ENCODE data around the gene KRT35.

KRT35 gene

GRCh38 chr17:41518789-41519449, 38.0 kb upstream of the KRT35 start, which contains the start of gene KRT15:
Gene KRT15 (minus strand): TSS chr17:41518890. CDS start chr17:41518827, 63 bp downstream.
- no peaks in the 10 kb centered on the region for H3F3A ChIP-seq (ENCODE audit: control insufficient read depth, insufficient read depth)
- no peaks in the 10 kb centered on the region for H3K79me2 ChIP-seq (ENCODE audit: control insufficient read depth, low read length)
- TF ChIP-seq EZH2phosphoT487 (IDR thresholded peaks at IDR 0.05; ENCODE audit: borderline replicate concordance, low read length) (no peak), CTCF (IDR thresholded peaks at IDR 0.05; ENCODE audit: low read depth, low read length, poor library complexity, severe bottlenecking) (no peak)
- H3K27me3 ChIP-seq (ENCODE audit: control insufficient read depth, low read length), result no peaks in the 10 kb centered on the region
- no peaks in the 10 kb centered on the region for H3K9me3 ChIP-seq (ENCODE audit: control insufficient read depth, insufficient read depth, low read length)
- H3K4me1 ChIP-seq (ENCODE audit: control insufficient read depth, low read length), result no peaks in the 10 kb centered on the region
- no peak within 1 kb of the TSS for H3K4me2 ChIP-seq (ENCODE audit: low read length)
- no peaks in the 10 kb centered on the region for H4K20me1 ChIP-seq (ENCODE audit: control insufficient read depth, insufficient read depth, low read depth, low read length)
- H3K4me3 ChIP-seq (ENCODE audit: low read length), result no peak within 1 kb of the TSS
- H3K9me2 ChIP-seq (replicated peaks; ENCODE audit: control insufficient read depth, low read length), result no peaks in the 10 kb centered on the region
- no peak within 1 kb of the TSS for H3K27ac ChIP-seq (ENCODE audit: low read depth, low read length)
- no peaks in the 10 kb centered on the region for H3K36me3 ChIP-seq (ENCODE audit: control insufficient read depth, low read length)

DNA sequence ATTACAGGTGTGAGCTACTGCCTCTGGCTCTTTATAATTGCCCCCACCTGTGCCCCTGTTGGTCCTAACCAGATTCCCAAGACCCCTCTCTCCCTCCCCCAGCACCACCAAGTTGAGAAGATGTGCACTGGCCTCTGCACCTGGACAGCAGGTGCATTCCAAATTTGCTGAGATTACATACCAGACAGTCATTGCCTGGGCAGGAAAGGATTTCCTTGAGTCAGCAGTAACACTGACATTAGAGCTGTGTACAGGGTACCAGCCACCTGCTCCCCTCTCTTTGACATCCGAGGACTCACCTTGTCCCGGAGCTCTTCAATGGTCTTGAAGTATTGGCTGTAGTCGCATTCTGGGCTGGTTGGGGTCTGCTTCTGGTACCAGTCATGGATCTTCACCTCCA, 37.1 kb upstream of the KRT35 start:
- H3F3A ChIP-seq (ENCODE audit: control insufficient read depth, insufficient read depth), result no peaks in the 10 kb centered on the region
- no peaks in the 10 kb centered on the region for H3K79me2 ChIP-seq (ENCODE audit: control insufficient read depth, low read length)
- H3K4me1 ChIP-seq (ENCODE audit: control insufficient read depth, low read length), result no peaks in the 10 kb centered on the region
- no peaks in the 10 kb centered on the region for H3K27me3 ChIP-seq (ENCODE audit: control insufficient read depth, low read length)
- TF ChIP-seq EZH2phosphoT487 (IDR thresholded peaks at IDR 0.05; ENCODE audit: borderline replicate concordance, low read length) (no peak), CTCF (IDR thresholded peaks at IDR 0.05; ENCODE audit: low read depth, low read length, poor library complexity, severe bottlenecking) (no peak)
- no peaks in the 10 kb centered on the region for H3K9me3 ChIP-seq (ENCODE audit: control insufficient read depth, insufficient read depth, low read length)
- no peak overlapping the region for H3K27ac ChIP-seq (ENCODE audit: low read depth, low read length)
- no peak overlapping the region for H3K4me3 ChIP-seq (ENCODE audit: low read length)
- H3K9me2 ChIP-seq (replicated peaks; ENCODE audit: control insufficient read depth, low read length), result no peaks in the 10 kb centered on the region
- no peaks in the 10 kb centered on the region for H4K20me1 ChIP-seq (ENCODE audit: control insufficient read depth, insufficient read depth, low read depth, low read length)
- no peak overlapping the region for H3K4me2 ChIP-seq (ENCODE audit: low read length)
- H3K36me3 ChIP-seq (ENCODE audit: control insufficient read depth, low read length), result no peaks in the 10 kb centered on the region

DNA sequence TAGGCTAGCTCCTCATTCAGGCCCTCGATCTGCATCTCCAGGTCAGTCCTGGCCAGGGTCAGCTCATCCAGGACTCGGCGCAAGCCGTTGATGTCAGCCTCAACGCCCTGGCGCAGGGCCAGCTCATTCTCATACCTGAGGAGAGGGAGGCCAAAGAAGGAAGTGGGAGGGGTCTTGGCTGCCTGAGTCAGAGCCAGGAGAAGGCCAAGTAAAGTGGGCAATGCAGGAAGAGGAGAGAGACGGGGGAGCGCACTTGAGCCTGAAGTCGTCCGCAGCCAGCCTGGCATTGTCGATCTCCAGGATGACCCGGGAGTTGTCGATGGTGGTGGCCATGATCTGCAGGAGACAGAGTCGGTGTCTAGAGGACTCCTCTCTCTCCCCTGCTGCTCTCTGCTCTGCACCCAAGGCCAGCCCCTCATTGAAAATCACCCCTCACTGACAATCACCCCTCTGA, 35.9 kb upstream of the KRT35 start:
- H3K9me2 ChIP-seq (replicated peaks; ENCODE audit: control insufficient read depth, low read length), result no peaks in the 10 kb centered on the region
- no peak overlapping the region for H3K27ac ChIP-seq (ENCODE audit: low read depth, low read length)
- no peak for TF ChIP-seq EZH2phosphoT487 (IDR thresholded peaks at IDR 0.05; ENCODE audit: borderline replicate concordance, low read length)
- no peak for TF ChIP-seq CTCF (IDR thresholded peaks at IDR 0.05; ENCODE audit: low read depth, low read length, poor library complexity, severe bottlenecking)
- H3K4me2 ChIP-seq (ENCODE audit: low read length), result no peak overlapping the region
- no peaks in the 10 kb centered on the region for H4K20me1 ChIP-seq (ENCODE audit: control insufficient read depth, insufficient read depth, low read depth, low read length)
- H3K4me1 ChIP-seq (ENCODE audit: control insufficient read depth, low read length), result no peaks in the 10 kb centered on the region
- H3K36me3 ChIP-seq (ENCODE audit: control insufficient read depth, low read length), result no peaks in the 10 kb centered on the region
- H3K27me3 ChIP-seq (ENCODE audit: control insufficient read depth, low read length), result no peaks in the 10 kb centered on the region
- H3F3A ChIP-seq (ENCODE audit: control insufficient read depth, insufficient read depth), result no peaks in the 10 kb centered on the region
- no peaks in the 10 kb centered on the region for H3K9me3 ChIP-seq (ENCODE audit: control insufficient read depth, insufficient read depth, low read length)
- no peak overlapping the region for H3K4me3 ChIP-seq (ENCODE audit: low read length)
- H3K79me2 ChIP-seq (ENCODE audit: control insufficient read depth, low read length), result no peaks in the 10 kb centered on the region

All from DOHH2 (cell line).